ENCODE results near the gene RAB11B.
"Not testable (repeated sequence)": the region's sequence is repeated elsewhere in the genome, so short reads cannot be mapped to it uniquely, and the experiment has no call there.

The RAB11B gene

DNA sequence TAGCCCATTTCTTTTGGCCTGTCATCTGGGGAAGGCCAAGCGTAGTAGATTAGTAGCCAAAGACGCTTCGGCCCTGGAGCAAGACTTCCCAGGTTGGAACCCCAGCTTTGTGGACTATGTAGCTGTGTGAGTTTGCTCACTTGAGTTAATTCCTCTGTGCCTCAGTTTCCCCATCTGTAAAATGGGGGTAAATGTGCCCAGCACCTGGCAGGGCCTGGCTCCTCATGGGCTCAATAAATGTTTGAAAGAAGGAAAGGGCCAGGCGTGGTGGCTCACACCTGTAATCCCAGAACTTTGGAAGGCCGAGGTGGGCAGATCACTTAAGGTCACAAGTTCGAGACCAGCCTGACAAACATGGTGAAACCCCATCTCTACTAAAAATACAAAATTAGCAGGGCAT lies 39.7 kb downstream of the RAB11B start:
- no peak for DNase-seq (ENCODE audit: low read depth)
- no peak overlapping the region for H3K4me3 ChIP-seq (ENCODE audit: low read depth, low read length)
- TF ChIP-seq, protein P1, sequence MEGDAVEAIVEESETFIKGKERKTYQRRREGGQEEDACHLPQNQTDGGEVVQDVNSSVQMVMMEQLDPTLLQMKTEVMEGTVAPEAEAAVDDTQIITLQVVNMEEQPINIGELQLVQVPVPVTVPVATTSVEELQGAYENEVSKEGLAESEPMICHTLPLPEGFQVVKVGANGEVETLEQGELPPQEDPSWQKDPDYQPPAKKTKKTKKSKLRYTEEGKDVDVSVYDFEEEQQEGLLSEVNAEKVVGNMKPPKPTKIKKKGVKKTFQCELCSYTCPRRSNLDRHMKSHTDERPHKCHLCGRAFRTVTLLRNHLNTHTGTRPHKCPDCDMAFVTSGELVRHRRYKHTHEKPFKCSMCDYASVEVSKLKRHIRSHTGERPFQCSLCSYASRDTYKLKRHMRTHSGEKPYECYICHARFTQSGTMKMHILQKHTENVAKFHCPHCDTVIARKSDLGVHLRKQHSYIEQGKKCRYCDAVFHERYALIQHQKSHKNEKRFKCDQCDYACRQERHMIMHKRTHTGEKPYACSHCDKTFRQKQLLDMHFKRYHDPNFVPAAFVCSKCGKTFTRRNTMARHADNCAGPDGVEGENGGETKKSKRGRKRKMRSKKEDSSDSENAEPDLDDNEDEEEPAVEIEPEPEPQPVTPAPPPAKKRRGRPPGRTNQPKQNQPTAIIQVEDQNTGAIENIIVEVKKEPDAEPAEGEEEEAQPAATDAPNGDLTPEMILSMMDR (IDR thresholded peaks at IDR 0.05; ENCODE audit: control insufficient read depth, extremely low read depth, insufficient read depth), result no peak

GRCh38 chr19:8430650-8431049 lies 40.5 kb downstream of the RAB11B start:
- H3K4me3 ChIP-seq (ENCODE audit: low read depth, low read length), result no peak overlapping the region
- TF ChIP-seq, protein P1 (IDR thresholded peaks at IDR 0.05; ENCODE audit: control insufficient read depth, extremely low read depth, insufficient read depth), result no peak
- DNase-seq (ENCODE audit: low read depth), result no peak

- no peak for DNase-seq (ENCODE audit: low read depth)
- no peak overlapping the region for H3K4me3 ChIP-seq (ENCODE audit: low read depth, low read length)
- TF ChIP-seq, protein P1 (IDR thresholded peaks at IDR 0.05; ENCODE audit: control insufficient read depth, extremely low read depth, insufficient read depth), result no peak
Observed at GRCh38 chr19:8438236-8438635, 48.1 kb downstream of the RAB11B start.

GRCh38 chr19:8441725-8442544 lies 51.8 kb downstream of the RAB11B start:
- H3K4me3 ChIP-seq (ENCODE audit: low read depth, low read length), result no peak overlapping the region
- TF ChIP-seq, protein P1 (IDR thresholded peaks at IDR 0.05; ENCODE audit: control insufficient read depth, extremely low read depth, insufficient read depth), result no peak
- DNase-seq (ENCODE audit: low read depth), result no peak

- peak overlapping the region; percentile 99 for H3K4me3 ChIP-seq (ENCODE audit: low read depth, low read length)
- not testable (repeated sequence) for DNase-seq (ENCODE audit: low read depth)
Observed at GRCh38 chr19:8444140-8444676, 54.0 kb downstream of the RAB11B start.

- DNase-seq (ENCODE audit: low read depth), result peak; percentile 86
- peak within 1 kb of the TSS; percentile 99 for H3K4me3 ChIP-seq (ENCODE audit: low read depth, low read length)
- TF ChIP-seq, protein P1 (IDR thresholded peaks at IDR 0.05; ENCODE audit: control insufficient read depth, extremely low read depth, insufficient read depth), result no peak
Observed at GRCh38 chr19:8444677-8445487, 54.7 kb downstream of the RAB11B start, which contains the start of gene HNRNPM. TSS of gene HNRNPM (plus strand) at chr19:8444975. CDS start at chr19:8444999, 24 bp downstream.

DNA sequence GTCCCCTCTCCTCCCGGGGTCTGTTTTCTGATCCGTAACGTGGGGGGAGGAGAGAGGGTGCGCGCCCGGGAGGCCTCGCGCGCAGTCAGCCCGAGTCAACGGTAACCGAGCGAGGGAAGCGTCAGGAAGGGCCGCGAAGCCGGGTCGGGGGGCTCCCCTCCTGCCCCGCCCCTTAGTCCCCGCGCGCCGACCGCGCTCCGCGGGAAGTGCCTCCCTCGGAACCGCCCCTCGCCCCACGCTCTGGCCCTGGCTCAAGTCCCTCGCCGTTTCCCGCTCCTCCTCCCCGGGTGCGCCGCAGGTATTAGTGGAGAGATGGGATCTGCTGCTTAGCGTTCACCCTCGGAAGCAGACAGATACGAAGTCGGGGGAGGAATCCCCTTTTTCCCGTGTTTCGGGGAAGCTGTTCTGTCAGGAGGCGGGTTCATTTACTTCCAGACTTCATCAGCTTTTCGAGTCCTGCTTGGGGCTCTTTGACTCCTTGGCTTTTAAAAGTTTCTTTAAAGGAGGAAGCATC lies 55.4 kb downstream of the RAB11B start:
- H3K4me3 ChIP-seq (ENCODE audit: low read depth, low read length), result peak overlapping the region; percentile 99
- no peak for DNase-seq (ENCODE audit: low read depth)

More for the DNA sequence above, 55.4 kb downstream of the RAB11B start:
- TF ChIP-seq, protein P1 (IDR thresholded peaks at IDR 0.05; ENCODE audit: control insufficient read depth, extremely low read depth, insufficient read depth), result no peak
